IMR-90 (cell line): ENCODE measurements around the gene ADCY2. TPM values are rescaled to one million over a fixed set of nuclear protein-coding genes. Genes with fewer than 3 reads are reported as not detected.

Experiments
- ATAC-seq: fragments of 200-7000 bp; cut with Tn5 transposase; 2 replicates; pipeline ENCODE4 v1.9.1; 2020; ENCODE audit warnings: low read depth, mild to moderate bottlenecking, moderate library complexity
- BruUV-seq: library from RNA; stranded (reverse); fragments of 400-500 nt; replicated peaks from 2 replicates; lab custom pipeline; 2021; lab: Mats Ljungman, UMichigan
- CTCF ChIA-PET: fragments of 300-600 bp; formaldehyde crosslinking; extraction: SDS; loops from one replicate; lab custom pipeline; 2021; ENCODE audit warnings: antibody characterized with exemption; lab: Yijun Ruan, JAX
- POLR2A ChIA-PET: fragments of 300-600 bp; sonication (Branson Sonifier 250); formaldehyde crosslinking; loops from one replicate; lab custom pipeline; 2022; ENCODE audit warnings: antibody characterized with exemption; ENCODE audit not compliant: unreplicated experiment; lab: Charles Lee
- DNase-seq: peaks from one replicate; pipeline ENCODE4 v3.0.0; 2013
- H2AFZ ChIP-seq: replicated peaks from 2 replicates; pipeline ENCODE3; 2013; ENCODE audit warnings: low read length, mild to moderate bottlenecking; ENCODE audit not compliant: poor library complexity
- H2AK5ac ChIP-seq: 2 replicates; pipeline ENCODE4 v1.6.1; 2013; ENCODE audit warnings: low read depth, low read length, inconsistent platforms
- H2AK9ac ChIP-seq: replicated peaks from 2 replicates; pipeline ENCODE3; 2013; ENCODE audit warnings: mild to moderate bottlenecking, low read depth, low read length, moderate library complexity; ENCODE audit not compliant: poor library complexity
- H2BK120ac ChIP-seq: 2 replicates; pipeline ENCODE4 v1.6.1; 2013; ENCODE audit warnings: low read depth, low read length, inconsistent platforms
- H2BK15ac ChIP-seq: 3 replicates; pipeline ENCODE4 v1.6.1; 2013; ENCODE audit warnings: low read depth, low read length, inconsistent platforms
- H2BK20ac ChIP-seq: 2 replicates; pipeline ENCODE4 v1.6.1; 2013; ENCODE audit warnings: low read depth, mild to moderate bottlenecking, inconsistent platforms, low read length, moderate library complexity
- H2BK5ac ChIP-seq: 2 replicates; pipeline ENCODE4 v1.6.1; 2013; ENCODE audit warnings: mild to moderate bottlenecking, low read depth, low read length, inconsistent platforms; ENCODE audit not compliant: poor library complexity, severe bottlenecking
- H3K14ac ChIP-seq: replicated peaks from 2 replicates; pipeline ENCODE4 v1.6.1; 2013; ENCODE audit warnings: low read depth, low read length, inconsistent platforms
- H3K18ac ChIP-seq: 2 replicates; pipeline ENCODE4 v1.6.1; 2013; ENCODE audit warnings: low read depth, low read length, control low read depth
- H3K23ac ChIP-seq: 2 replicates; pipeline ENCODE4 v1.6.1; 2013; ENCODE audit warnings: low read depth, low read length, inconsistent platforms
- H3K27ac ChIP-seq: 2 replicates; pipeline ENCODE4 v1.5.1; 2013; ENCODE audit warnings: mild to moderate bottlenecking, control low read depth, low read length; ENCODE audit not compliant: insufficient read depth
- H3K27me3 ChIP-seq: 2 replicates; pipeline ENCODE4 v1.6.1; 2013; ENCODE audit warnings: low read length; ENCODE audit not compliant: control insufficient read depth, insufficient read depth
- H3K36me3 ChIP-seq: 2 replicates; pipeline ENCODE4 v1.6.1; 2013; ENCODE audit warnings: low read length, mixed read lengths; ENCODE audit not compliant: control insufficient read depth, insufficient read depth
- H3K4ac ChIP-seq: 2 replicates; pipeline ENCODE4 v1.6.1; 2013; ENCODE audit warnings: low read depth, low read length, inconsistent platforms
- H3K4me1 ChIP-seq: 2 replicates; pipeline ENCODE4 v1.6.1; 2013; ENCODE audit warnings: low read length, mixed read lengths; ENCODE audit not compliant: control insufficient read depth, insufficient read depth
- H3K4me2 ChIP-seq: 2 replicates; pipeline ENCODE4 v1.6.1; 2013; ENCODE audit warnings: low read depth, mild to moderate bottlenecking, control low read depth, low read length, moderate library complexity
- H3K4me3 ChIP-seq: 2 replicates; pipeline ENCODE4 v1.5.1; 2013; ENCODE audit warnings: low read depth, mild to moderate bottlenecking, control low read depth, low read length, moderate library complexity; ENCODE audit not compliant: insufficient read depth
- H3K56ac ChIP-seq: 2 replicates; pipeline ENCODE4 v1.6.1; 2013; ENCODE audit warnings: low read length, inconsistent platforms; ENCODE audit not compliant: insufficient read depth; ENCODE audit errors: extremely low read depth
- H3K79me1 ChIP-seq, 2 experiments: 2 replicates each; pipeline ENCODE4 v1.6.1; 2013; ENCODE audit warnings: low read length in 2 of 2, inconsistent platforms in 1 of 2, low read depth in 1 of 2
- H3K9ac ChIP-seq: 2 replicates; pipeline ENCODE4 v1.6.1; 2013; ENCODE audit warnings: low read depth, low read length, control low read depth
- H3K9me1 ChIP-seq: 2 replicates; pipeline ENCODE4 v1.6.1; 2013; ENCODE audit warnings: low read length, inconsistent platforms; ENCODE audit not compliant: insufficient read depth
- H3K9me3 ChIP-seq: 2 replicates; pipeline ENCODE4 v1.6.1; 2013; ENCODE audit warnings: low read length; ENCODE audit not compliant: control insufficient read depth, insufficient read depth
- H4K20me1 ChIP-seq: 2 replicates; pipeline ENCODE4 v1.6.1; 2013; ENCODE audit warnings: low read length, inconsistent platforms; ENCODE audit not compliant: insufficient read depth
- H4K5ac ChIP-seq: 2 replicates; pipeline ENCODE4 v1.6.1; 2013; ENCODE audit warnings: mild to moderate bottlenecking, low read depth, low read length, control low read depth
- H4K8ac ChIP-seq, 2 experiments: 2 replicates each; pipeline ENCODE4 v1.6.1; 2013; ENCODE audit warnings: low read depth in 2 of 2, low read length in 2 of 2, control low read depth in 1 of 2, inconsistent platforms in 1 of 2
- H4K91ac ChIP-seq: 2 replicates; pipeline ENCODE4 v1.6.1; 2013; ENCODE audit warnings: low read depth, low read length, inconsistent platforms; ENCODE audit not compliant: insufficient read depth
- RCOR1 ChIP-seq: IDR thresholded peaks from 2 replicates; pipeline ENCODE4 v1.6.1; 2012; ENCODE audit warnings: mild to moderate bottlenecking, low read length, improper control_type of control experiment; ENCODE audit not compliant: insufficient replicate concordance
- WGBS, 2 experiments: methylation state at CpG; one replicate each; pipeline versions ENCODE4 v1.1.5 to v1.1.7; 2013; ENCODE audit warnings: missing lambda C conversion rate in 2 of 2; ENCODE audit not compliant: insufficient read length in 1 of 2; ENCODE audit errors: extremely low coverage in 2 of 2; 5-methylcytosine and 5-hydroxymethylcytosine counted together
- dilution Hi-C: fragments of 300-500 bp; cut with HindIII; formaldehyde crosslinking; loops from one replicate; pipeline ENCODE4 v1.14.3; 2018; ENCODE audit warnings: low sequenced_read_pairs; ENCODE audit not compliant: unreplicated experiment
- in situ Hi-C: fragments of 300-500 bp; cut with MboI; formaldehyde crosslinking; loops from 3 replicates; pipeline ENCODE4 v1.14.3; 2019; ENCODE audit warnings: low sequenced_read_pairs, inconsistent platforms, mixed read lengths
- intact Hi-C: fragments of 100-400 bp; cut with micrococcal nuclease; formaldehyde crosslinking; loops from 2 replicates; pipeline ENCODE4 v1.10.0; 2022
- polyA plus RNA-seq, 3 experiments: library from polyadenylated mRNA; depleted of rRNA; stranded (reverse); fragments of >200 nt; gene quantifications; 2 replicates each; pipeline ENCODE4 v1.2.3, GENCODE V29; 2012; ENCODE audit warnings: low replicate concordance in 1 of 3
- total RNA-seq: library from RNA; depleted of rRNA; stranded (reverse); fragments of >200 nt; gene quantifications from 2 replicates; pipeline ENCODE4 v1.2.3, GENCODE V29; 2012

ADCY2 gene
- total and polyA plus RNA-seq, 2 of the 4 experiments (the other 2 are of a cell fraction): not detected

DNA sequence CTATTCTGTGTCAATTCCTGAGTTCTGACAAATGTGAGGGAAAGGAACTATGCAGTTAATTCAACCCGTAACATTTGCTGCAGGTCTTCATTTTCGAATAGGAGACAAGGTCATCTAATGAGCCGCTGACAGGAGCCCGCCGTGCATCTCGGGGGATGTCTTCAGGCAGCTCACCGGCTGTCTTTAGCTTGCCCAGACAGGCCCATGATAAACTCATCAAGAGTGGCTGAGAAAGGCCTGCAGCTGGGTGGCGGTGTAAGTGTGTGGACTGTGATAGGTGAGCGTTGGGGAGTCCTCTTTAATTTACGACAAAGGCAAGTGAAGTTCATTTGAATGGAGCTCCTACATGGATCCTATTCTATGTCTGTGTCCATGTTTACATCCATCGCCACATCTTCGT lies 190.5 kb downstream of the ADCY2 start:
- Histone ChIP-seq H3K23ac (no peak overlapping the region), H2BK5ac (no peak overlapping the region), H2AFZ (no peak overlapping the region), H2BK120ac (no peak overlapping the region), H4K91ac (no peak overlapping the region), H3K9me1 (no peaks in the 10 kb centered on the region), H3K4ac (no peak overlapping the region), H3K4me1 (no peaks in the 10 kb centered on the region), H3K79me1 (no peaks in the 10 kb centered on the region), H3K9me3 (peaks cover 5% of the 10 kb centered on the region), H3K27ac (no peak overlapping the region), H3K14ac (no peak overlapping the region), H3K18ac (no peak overlapping the region), H2AK9ac (no peak overlapping the region), H4K20me1 (no peaks in the 10 kb centered on the region), H3K27me3 (no peaks in the 10 kb centered on the region), H2BK20ac (no peak overlapping the region), H4K5ac (no peak overlapping the region), H4K8ac (no peak overlapping the region), H3K36me3 (no peaks in the 10 kb centered on the region), H2AK5ac (no peak overlapping the region), H2BK15ac (no peak overlapping the region), H3K4me2 (no peak overlapping the region), H3K56ac (no peak overlapping the region), H3K9ac (no peak overlapping the region), H3K4me3 (no peak overlapping the region)
- TF ChIP-seq RCOR1: no peak
- WGBS, 2 experiments: 63% methylated on average over 5 of the region's 12 CpGs; no CpG with 5 or more reads in 1 of the 2 experiments
- no peak for ATAC-seq
- intact Hi-C loops (no loop called here), dilution Hi-C loops (no loop called here), in situ Hi-C loops (no loop called here)
- BruUV-seq: no TSS peak
- POLR2A ChIA-PET: no interaction called here
- CTCF ChIA-PET: no interaction called here
- DNase-seq: no peak
